Stimulated activated CD4-positive, alpha-beta T cell treated with anti-CD3 and anti-CD28 coated beads, Interleukin-12 subunit alpha, Interleukin-12 subunit beta, amount 100 ng/mL, for 24 hours (primary cell): Measurements from ENCODE around the gene HELZ.

Experiments used
- DNase-seq, 2 experiments: peaks; one replicate each; pipeline ENCODE4 v3.0.0-alpha.2; 2020; ENCODE audit warnings: low read depth in 2 of 2

Gene HELZ

DNA sequence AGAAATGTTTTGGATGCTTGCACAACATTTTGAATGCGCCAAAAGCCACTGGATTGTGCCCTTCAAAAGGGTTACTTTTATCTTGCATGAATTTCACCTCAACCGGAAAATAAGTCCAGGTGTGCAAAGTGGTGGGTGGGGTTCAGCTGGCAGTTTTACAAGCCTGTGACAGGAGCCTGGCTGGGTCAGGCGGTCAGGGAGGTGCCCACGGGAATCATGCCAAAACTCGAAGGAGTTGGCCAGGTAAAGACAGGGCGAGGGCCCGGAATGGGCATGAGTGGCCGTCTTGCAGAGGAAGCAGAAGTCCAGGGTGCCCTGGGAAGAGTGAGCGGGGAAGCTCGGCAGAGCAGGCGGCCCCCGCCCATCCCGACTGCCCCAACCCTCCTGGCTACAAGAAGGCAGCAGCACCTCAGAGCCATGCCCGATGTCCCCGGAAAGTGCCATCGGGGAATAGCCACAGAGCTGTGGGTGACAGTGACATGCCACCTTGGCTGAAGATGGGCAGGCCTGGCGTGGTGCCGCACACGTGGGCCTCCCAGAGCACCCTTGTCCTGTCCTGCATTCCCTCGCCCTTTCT is 219.7 kb downstream of the HELZ start:
- no peak for DNase-seq

DNA sequence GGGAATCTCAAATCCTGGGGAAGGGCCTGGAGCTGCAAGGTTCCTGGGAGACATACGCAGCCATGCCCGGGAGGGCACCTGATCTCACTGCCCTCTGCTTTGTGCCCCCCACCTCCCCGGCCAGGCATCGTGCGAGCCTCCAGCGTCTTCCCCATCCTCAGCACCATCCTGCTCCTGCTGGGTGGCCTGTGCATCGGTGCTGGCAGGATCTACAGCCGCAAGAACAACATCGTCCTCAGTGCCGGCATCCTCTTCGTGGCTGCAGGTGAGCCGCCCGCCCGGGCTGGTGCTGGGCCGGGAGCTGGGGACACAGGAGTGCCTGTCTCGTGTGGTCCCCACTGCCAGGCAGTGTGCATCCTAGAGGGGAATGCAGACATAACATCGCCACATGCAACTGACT is 220.3 kb downstream of the HELZ start:
- DNase-seq: no peak

DNA sequence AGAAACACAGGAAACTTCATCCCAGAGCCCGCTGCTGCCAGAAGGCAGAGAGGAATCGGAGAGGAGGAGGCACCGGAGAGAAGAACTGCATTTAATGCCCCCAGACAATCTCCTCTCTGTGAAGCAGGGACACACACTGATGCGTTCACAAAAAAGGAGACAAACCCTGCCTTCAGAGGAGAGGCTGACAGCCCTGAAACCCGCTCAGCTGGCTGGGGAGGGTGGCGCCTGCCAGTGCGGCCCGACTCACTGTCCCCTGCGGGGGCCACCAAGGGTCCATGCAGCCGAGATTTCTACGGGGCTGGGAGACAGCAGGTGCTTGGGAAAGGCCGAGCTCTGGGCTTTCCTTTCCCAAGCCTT is 222.6 kb downstream of the HELZ start:
- DNase-seq: no peak

DNA sequence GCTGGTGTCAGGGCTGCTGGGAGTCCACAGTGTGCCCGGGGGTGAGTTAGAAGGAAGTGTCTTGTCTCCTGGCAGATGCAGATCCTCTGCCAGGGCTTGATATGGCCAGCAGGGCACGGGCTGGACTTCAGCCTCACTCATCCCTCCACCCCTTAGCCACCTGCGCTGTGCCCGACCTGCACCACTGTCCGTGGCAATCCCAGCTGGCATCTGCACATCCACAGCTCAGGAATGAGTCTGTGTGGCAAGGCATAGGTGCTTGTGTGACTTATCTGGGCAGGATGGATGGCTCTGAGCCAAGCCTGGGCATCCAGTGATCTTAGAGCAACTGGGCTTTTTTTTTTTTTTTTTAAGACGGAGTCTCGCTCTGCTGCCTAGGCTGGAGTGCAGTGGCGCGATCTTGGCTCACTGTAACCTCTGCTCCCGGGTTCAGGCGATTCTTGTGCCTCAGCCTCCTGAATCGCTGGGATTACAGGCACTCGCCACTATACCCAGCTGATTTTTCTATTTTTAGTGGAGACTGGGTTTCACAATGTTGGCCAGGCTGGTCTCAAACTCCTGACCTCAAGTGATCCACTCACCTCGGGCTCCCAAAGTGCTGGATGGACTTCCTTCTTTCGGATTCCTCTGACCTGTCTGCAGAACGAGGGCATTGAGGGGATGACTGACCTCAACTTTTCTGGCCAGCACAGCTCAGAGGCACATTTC is 223.1 kb downstream of the HELZ start:
- DNase-seq: no peak

DNA sequence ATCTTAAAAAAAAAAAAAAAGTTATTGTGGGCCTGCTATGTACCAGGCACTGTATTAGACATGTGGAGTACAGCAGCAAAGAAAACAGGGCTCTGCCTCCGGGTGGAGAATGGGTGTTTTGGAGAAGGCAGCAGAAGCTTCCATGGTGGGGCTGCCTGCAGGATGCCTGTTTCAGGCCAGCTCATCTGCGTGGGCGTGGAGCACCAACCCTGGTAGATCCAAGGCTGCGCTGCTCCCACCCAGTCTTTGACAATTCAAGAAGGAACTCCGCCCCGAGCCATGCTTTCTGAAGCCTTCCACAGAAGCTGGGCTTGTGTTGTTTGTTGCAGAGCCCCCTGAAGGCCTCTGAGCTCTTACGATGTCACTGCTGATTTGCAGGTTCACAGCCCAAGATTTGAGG is 223.8 kb downstream of the HELZ start:
- DNase-seq: no peak
